Left ventricle myocardium inferior (tissue), 1 donor: ENCODE measurements around the gene PLCB1. TPM values are rescaled to one million over a fixed set of nuclear protein-coding genes. Genes with fewer than 3 reads are reported as not detected.

Source experiments
- DNase-seq: peaks from one replicate; pipeline ENCODE4 v3.0.0-alpha.2; 2020
- H3K27ac ChIP-seq: fragments of 200-600 bp; replicated peaks from 2 replicates; pipeline ENCODE4 v1.8.0; 2021
- H3K27me3 ChIP-seq: fragments of 200-600 bp; 2 replicates; pipeline ENCODE4 v1.8.0; 2021; ENCODE audit warnings: low read depth
- H3K36me3 ChIP-seq: fragments of 200-600 bp; 2 replicates; pipeline ENCODE4 v1.8.0; 2021
- H3K4me1 ChIP-seq: fragments of 200-600 bp; 2 replicates; pipeline ENCODE4 v1.8.0; 2021
- H3K4me3 ChIP-seq: fragments of 200-600 bp; 2 replicates; pipeline ENCODE4 v1.8.0; 2021; ENCODE audit warnings: mild to moderate bottlenecking, moderate library complexity
- H3K9me3 ChIP-seq: fragments of 200-600 bp; replicated peaks from 2 replicates; pipeline ENCODE4 v1.8.0; 2021
- intact Hi-C: fragments of 100-400 bp; cut with micrococcal nuclease; formaldehyde crosslinking; loops from one replicate; pipeline ENCODE4 v1.11.0; 2022
- total RNA-seq: library from RNA; stranded (reverse); fragmentation: NEBNext Ultra II Directional; extraction: Animal tissue kit (Norgen Biotek cat#: 25700); gene quantifications from one replicate; pipeline ENCODE4 v1.2.1, GENCODE V29; 2021
- TF ChIP-seq, protein P1 (sequence below): fragments of 200-600 bp; IDR thresholded peaks from 2 replicates; pipeline ENCODE4 v1.8.0; 2021; ENCODE audit warnings: antibody characterized with exemption, mild to moderate bottlenecking, borderline replicate concordance
- donor health status: DM: no; HTN: yes; CAD: no; lungs with severe emphysema.

Gene PLCB1
- total RNA-seq, 1 donor from 2014 or later, result 6.0 TPM

GRCh38 chr20:8912731-8913130, 780.7 kb downstream of the PLCB1 start:
- H3K27ac ChIP-seq, result no peak overlapping the region
- intact Hi-C loops, result no loop called here

GRCh38 chr20:8913456-8913855, 781.4 kb downstream of the PLCB1 start:
- Histone ChIP-seq H3K36me3 (no peaks in the 10 kb centered on the region), H3K4me3 (no peak overlapping the region), H3K27me3 (no peaks in the 10 kb centered on the region), H3K9me3 (peaks cover 16% of the 10 kb centered on the region), H3K4me1 (no peaks in the 10 kb centered on the region), H3K27ac (no peak overlapping the region)
- intact Hi-C loops, result no loop called here
- no peak for DNase-seq
- TF ChIP-seq, protein P1, sequence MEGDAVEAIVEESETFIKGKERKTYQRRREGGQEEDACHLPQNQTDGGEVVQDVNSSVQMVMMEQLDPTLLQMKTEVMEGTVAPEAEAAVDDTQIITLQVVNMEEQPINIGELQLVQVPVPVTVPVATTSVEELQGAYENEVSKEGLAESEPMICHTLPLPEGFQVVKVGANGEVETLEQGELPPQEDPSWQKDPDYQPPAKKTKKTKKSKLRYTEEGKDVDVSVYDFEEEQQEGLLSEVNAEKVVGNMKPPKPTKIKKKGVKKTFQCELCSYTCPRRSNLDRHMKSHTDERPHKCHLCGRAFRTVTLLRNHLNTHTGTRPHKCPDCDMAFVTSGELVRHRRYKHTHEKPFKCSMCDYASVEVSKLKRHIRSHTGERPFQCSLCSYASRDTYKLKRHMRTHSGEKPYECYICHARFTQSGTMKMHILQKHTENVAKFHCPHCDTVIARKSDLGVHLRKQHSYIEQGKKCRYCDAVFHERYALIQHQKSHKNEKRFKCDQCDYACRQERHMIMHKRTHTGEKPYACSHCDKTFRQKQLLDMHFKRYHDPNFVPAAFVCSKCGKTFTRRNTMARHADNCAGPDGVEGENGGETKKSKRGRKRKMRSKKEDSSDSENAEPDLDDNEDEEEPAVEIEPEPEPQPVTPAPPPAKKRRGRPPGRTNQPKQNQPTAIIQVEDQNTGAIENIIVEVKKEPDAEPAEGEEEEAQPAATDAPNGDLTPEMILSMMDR, result no peak

More at GRCh38 chr20:8912731-8913130, 780.7 kb downstream of the PLCB1 start:
- DNase-seq, result no peak
- H3K27me3 ChIP-seq, result no peaks in the 10 kb centered on the region
- no peaks in the 10 kb centered on the region for H3K36me3 ChIP-seq
- peaks cover 16% of the 10 kb centered on the region for H3K9me3 ChIP-seq
- TF ChIP-seq, protein P1, result no peak
- H3K4me3 ChIP-seq, result no peak overlapping the region
- no peaks in the 10 kb centered on the region for H3K4me1 ChIP-seq

DNA sequence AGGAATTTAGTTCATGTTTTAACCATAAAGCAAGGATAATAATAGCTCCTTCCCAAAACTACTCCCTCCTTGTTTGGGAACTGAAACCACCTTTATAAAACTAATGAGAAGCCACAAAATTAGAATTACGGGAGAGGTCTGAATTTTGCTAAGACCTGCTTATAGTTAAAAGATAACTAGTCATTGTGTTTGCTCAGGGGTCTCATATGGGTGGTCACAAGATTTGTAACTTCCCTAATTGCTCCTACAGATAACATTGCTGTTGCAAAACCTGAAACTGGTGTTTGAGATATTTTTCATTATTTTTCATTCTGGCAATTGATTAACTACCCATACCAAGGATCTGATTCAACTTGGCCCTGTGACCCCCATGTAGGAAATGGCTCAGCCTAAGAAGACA, 782.4 kb downstream of the PLCB1 start:
- intact Hi-C loops, result no loop called here
- H3K36me3 ChIP-seq, result no peaks in the 10 kb centered on the region
- TF ChIP-seq, protein P1, result no peak
- no peaks in the 10 kb centered on the region for H3K27me3 ChIP-seq
- H3K9me3 ChIP-seq, result peaks cover 16% of the 10 kb centered on the region
- no peak overlapping the region for H3K4me3 ChIP-seq
- no peak for DNase-seq
- H3K27ac ChIP-seq, result no peak overlapping the region
- no peaks in the 10 kb centered on the region for H3K4me1 ChIP-seq

- Histone ChIP-seq H3K9me3 (peaks cover 9% of the 10 kb centered on the region), H3K27me3 (no peaks in the 10 kb centered on the region), H3K36me3 (no peaks in the 10 kb centered on the region), H3K4me3 (no peak overlapping the region), H3K4me1 (no peaks in the 10 kb centered on the region), H3K27ac (no peak overlapping the region)
- intact Hi-C loops, result no loop called here
- DNase-seq, result no peak
- TF ChIP-seq, protein P1, result no peak
Observed at GRCh38 chr20:8917084-8917483, 785.0 kb downstream of the PLCB1 start.

DNA sequence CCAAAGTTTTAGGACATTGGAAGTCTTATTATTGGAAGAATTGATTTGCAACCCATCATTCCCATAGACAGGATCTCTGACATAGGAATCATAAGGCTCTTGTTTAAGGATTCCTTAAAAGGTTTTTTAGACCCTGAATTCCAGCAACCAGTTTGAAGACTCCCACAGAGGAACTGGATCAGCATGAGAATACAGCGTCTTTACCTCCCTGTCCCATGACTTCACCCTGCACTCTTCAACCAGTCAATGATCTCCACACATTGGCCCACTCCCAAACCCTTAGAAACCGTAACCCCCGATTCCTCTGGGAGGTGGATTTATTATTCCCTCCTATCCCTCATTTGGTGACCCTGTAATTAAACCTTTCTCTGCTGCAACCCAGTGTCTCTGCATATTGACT, 786.1 kb downstream of the PLCB1 start:
- intact Hi-C loops, result no loop called here
- no peak overlapping the region for H3K27ac ChIP-seq
- H3K27me3 ChIP-seq, result no peaks in the 10 kb centered on the region
- TF ChIP-seq, protein P1, result no peak
- no peak for DNase-seq
- H3K36me3 ChIP-seq, result no peaks in the 10 kb centered on the region
- H3K9me3 ChIP-seq, result peaks cover 9% of the 10 kb centered on the region
- no peaks in the 10 kb centered on the region for H3K4me1 ChIP-seq
- no peak overlapping the region for H3K4me3 ChIP-seq

DNA sequence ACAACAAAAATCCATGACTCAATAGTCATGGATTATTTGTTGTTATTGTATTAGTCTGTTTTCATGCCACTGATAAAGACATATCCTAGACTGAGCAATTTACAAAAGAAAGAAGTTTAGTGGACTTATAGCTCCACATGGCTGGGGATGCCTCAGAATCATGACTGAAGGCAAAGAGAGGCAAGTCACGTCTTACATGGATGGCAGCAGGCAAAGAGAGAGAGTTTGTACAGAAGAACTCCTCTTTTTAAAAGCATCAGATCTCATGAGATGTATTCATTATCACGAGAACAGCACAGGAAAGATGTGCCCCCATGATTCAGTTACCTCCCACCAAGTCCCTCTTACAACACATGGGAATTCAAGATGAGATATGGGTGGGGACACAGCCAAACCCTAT, 792.5 kb downstream of the PLCB1 start:
- intact Hi-C loops, result no loop called here
- no peak overlapping the region for H3K4me3 ChIP-seq
- H3K27ac ChIP-seq, result no peak overlapping the region

More for the DNA sequence above, 792.5 kb downstream of the PLCB1 start:
- TF ChIP-seq, protein P1, result no peak
- Histone ChIP-seq H3K27me3 (no peaks in the 10 kb centered on the region), H3K4me1 (no peaks in the 10 kb centered on the region), H3K9me3 (no peaks in the 10 kb centered on the region), H3K36me3 (no peaks in the 10 kb centered on the region)
- DNase-seq, result no peak
